Measurements from ENCODE around the gene CUL9.

Gene CUL9

DNA sequence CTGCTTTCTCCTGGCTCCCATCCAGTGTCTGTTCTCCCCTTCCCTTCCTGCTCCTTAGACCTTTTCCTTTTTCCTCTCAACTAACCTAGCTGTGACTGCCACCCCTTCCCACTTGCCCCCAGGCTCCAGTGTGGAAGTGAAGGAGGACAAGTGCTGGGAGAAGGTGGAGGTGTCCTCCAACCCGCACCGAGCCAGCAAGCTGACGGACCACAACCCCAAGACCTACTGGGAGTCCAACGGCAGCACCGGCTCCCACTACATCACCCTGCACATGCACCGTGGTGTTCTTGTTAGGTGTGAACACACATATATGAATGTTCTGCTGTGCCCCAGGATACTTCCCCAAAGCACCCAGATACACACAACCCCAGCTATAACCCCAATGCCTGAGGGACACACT is 18.5 kb downstream of the CUL9 start:
- no peak for TF ChIP-seq CTCF (IDR thresholded peaks at IDR 0.05; ENCODE audit: insufficient read depth, missing control alignments)
- DNase-seq (ENCODE audit: insufficient read length, low spot score) (no peak), FAIRE-seq (no peak)

DNA sequence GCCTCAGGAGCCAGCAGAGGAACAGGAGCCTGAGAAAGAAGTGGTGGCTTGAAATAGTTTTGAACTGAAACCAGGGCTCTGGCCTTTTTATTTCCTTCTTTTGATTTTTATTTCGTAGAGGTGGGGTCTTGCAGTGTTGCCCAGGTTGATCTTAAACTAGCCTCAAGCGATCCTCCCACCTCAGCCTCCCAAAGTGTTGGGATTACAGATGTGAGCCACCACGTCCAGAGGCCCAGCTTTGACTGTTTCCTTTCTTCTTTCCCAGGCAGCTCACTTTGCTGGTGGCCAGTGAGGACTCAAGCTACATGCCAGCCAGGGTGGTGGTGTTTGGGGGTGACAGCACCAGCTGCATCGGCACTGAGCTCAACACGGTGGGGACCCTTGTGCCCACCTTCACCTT is 20.5 kb downstream of the CUL9 start:
- TF ChIP-seq CTCF (IDR thresholded peaks at IDR 0.05; ENCODE audit: insufficient read depth, missing control alignments) = no peak
- no peak for DNase-seq (ENCODE audit: insufficient read length, low spot score)
- no peak for FAIRE-seq

DNA sequence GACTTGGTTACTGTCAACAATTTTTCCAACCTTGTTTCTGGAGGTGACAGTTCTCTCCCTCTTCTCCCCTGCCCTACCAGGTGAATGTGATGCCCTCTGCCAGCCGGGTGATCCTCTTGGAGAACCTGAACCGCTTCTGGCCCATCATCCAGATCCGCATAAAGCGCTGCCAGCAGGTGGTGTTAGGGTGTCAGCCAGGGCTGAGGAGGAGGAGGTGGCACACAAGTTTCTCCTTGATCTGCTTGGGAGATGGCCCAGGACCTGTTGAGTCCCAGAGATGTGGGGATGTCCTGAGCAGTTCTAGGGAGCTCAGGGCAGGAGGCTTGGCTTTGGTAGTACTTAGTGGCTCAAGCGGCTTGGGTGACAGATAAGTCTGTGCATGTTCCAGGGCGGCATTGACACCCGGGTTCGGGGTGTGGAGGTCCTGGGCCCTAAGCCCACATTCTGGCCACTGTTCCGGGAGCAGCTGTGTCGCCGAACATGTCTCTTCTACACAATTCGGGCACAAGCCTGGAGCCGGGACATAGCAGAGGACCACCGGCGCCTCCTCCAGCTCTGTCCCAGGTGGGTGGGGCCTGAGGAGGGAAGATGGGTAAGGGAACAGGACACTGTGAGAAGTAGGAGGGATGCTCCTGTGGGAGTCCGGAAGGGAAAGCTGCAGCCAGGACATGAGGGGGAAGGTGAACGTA is 21.2 kb downstream of the CUL9 start:
- no peak for TF ChIP-seq CTCF (IDR thresholded peaks at IDR 0.05; ENCODE audit: insufficient read depth, missing control alignments)
- DNase-seq (ENCODE audit: insufficient read length, low spot score) (no peak), FAIRE-seq (no peak)

- TF ChIP-seq CTCF (IDR thresholded peaks at IDR 0.05; ENCODE audit: insufficient read depth, missing control alignments) = no peak
- FAIRE-seq (no peak), DNase-seq (ENCODE audit: insufficient read length, low spot score) (no peak)
Observed at GRCh38 chr6:43203718-43204095, 21.7 kb downstream of the CUL9 start.

GRCh38 chr6:43204271-43205105 is 22.5 kb downstream of the CUL9 start:
- no peak for TF ChIP-seq CTCF (IDR thresholded peaks at IDR 0.05; ENCODE audit: insufficient read depth, missing control alignments)
- no peak for FAIRE-seq
- no peak for DNase-seq (ENCODE audit: insufficient read length, low spot score)

- no peak for FAIRE-seq
Observed at GRCh38 chr6:43205849-43206248, 23.9 kb downstream of the CUL9 start.

More at GRCh38 chr6:43205849-43206248, 23.9 kb downstream of the CUL9 start:
- no peak for DNase-seq (ENCODE audit: insufficient read length, low spot score)
- no peak for TF ChIP-seq CTCF (IDR thresholded peaks at IDR 0.05; ENCODE audit: insufficient read depth, missing control alignments)
